HG03439 (cell line): Measurements from ENCODE around the gene ZNF485.
"Not testable (repeated sequence)": the region's sequence is repeated elsewhere in the genome, so short reads cannot be mapped to it uniquely, and the experiment has no call there.

Experiments used
- ATAC-seq: cut with Tn5 transposase; IDR thresholded peaks from one replicate; pipeline ENCODE4 v1.9.1; 2021; ENCODE audit warnings: mild to moderate bottlenecking, moderate library complexity; ENCODE audit not compliant: unreplicated experiment

The ZNF485 gene

GRCh38 chr10:43606323-43607198, at the start of gene ZNF485:
Gene ZNF485 (plus strand): TSS chr10:43606438. CDS start chr10:43607051, 613 bp downstream.
- peak; percentile 92 for ATAC-seq

- ATAC-seq = no peak
Measured at GRCh38 chr10:43557214-43557613, 49.0 kb upstream of the ZNF485 start.

GRCh38 chr10:43569681-43570080, 36.6 kb upstream of the ZNF485 start:
- no peak for ATAC-seq

GRCh38 chr10:43570971-43571370, 35.3 kb upstream of the ZNF485 start:
- no peak for ATAC-seq

GRCh38 chr10:43573250-43574000, 32.8 kb upstream of the ZNF485 start:
- no peak for ATAC-seq

GRCh38 chr10:43574001-43574892, 32.0 kb upstream of the ZNF485 start, which contains the start of gene ZNF239:
Gene ZNF239 (minus strand): TSS chr10:43574616. CDS start chr10:43558079, 16,537 bp downstream.
- peak; percentile 94 for ATAC-seq

GRCh38 chr10:43574906-43575305, 31.3 kb upstream of the ZNF485 start:
- no peak for ATAC-seq

GRCh38 chr10:43576062-43576461, 30.2 kb upstream of the ZNF485 start:
- ATAC-seq = no peak

- no peak for ATAC-seq
Measured at GRCh38 chr10:43576580-43576979, 29.7 kb upstream of the ZNF485 start.

- ATAC-seq = no peak
Measured at GRCh38 chr10:43584051-43584450, 22.2 kb upstream of the ZNF485 start.

GRCh38 chr10:43585046-43585445, 21.2 kb upstream of the ZNF485 start:
- ATAC-seq = no peak

- ATAC-seq = no peak
Measured at GRCh38 chr10:43585981-43586729, 20.1 kb upstream of the ZNF485 start.

- ATAC-seq = not testable (repeated sequence)
Measured at GRCh38 chr10:43586730-43587115, 19.5 kb upstream of the ZNF485 start.

- no peak for ATAC-seq
Measured at GRCh38 chr10:43591303-43591904, 14.8 kb upstream of the ZNF485 start.

GRCh38 chr10:43594944-43595589, 11.2 kb upstream of the ZNF485 start:
- ATAC-seq = peak; percentile 97

GRCh38 chr10:43595739-43596298, 10.4 kb upstream of the ZNF485 start:
- ATAC-seq = no peak

GRCh38 chr10:43596546-43596945, 9.7 kb upstream of the ZNF485 start:
- no peak for ATAC-seq

GRCh38 chr10:43598446-43598845, 7.8 kb upstream of the ZNF485 start:
- no peak for ATAC-seq

GRCh38 chr10:43599333-43599732, 6.9 kb upstream of the ZNF485 start:
- ATAC-seq = no peak
